Mesendoderm (in vitro differentiated cells): Measurements from ENCODE around the gene USP13.

Experiments
- DNase-seq: peaks from one replicate; pipeline ENCODE4 v3.0.0; 2013
- H2AK5ac ChIP-seq: 2 replicates; pipeline ENCODE4 v1.6.1; 2013; ENCODE audit warnings: low read length, inconsistent platforms
- H2BK120ac ChIP-seq: 2 replicates; pipeline ENCODE4 v1.6.1; 2013; ENCODE audit warnings: low read depth, mild to moderate bottlenecking, low read length, moderate library complexity, mixed read lengths
- H2BK15ac ChIP-seq: replicated peaks from 2 replicates; pipeline ENCODE4 v1.6.1; 2013; ENCODE audit warnings: low read depth, mild to moderate bottlenecking, moderate library complexity
- H2BK5ac ChIP-seq: 2 replicates; pipeline ENCODE4 v1.6.1; 2013; ENCODE audit warnings: low read length, inconsistent platforms
- H3K18ac ChIP-seq: 2 replicates; pipeline ENCODE4 v1.6.1; 2013; ENCODE audit warnings: mild to moderate bottlenecking, low read length, mixed read lengths
- H3K23ac ChIP-seq: one replicate; pipeline ENCODE4 v1.6.1; 2013; ENCODE audit warnings: low read length
- H3K27ac ChIP-seq: 2 replicates; pipeline ENCODE4 v1.5.1; 2013; ENCODE audit warnings: low read depth, mild to moderate bottlenecking, inconsistent platforms, low read length, moderate library complexity
- H3K27me3 ChIP-seq: 2 replicates; pipeline ENCODE4 v1.6.1; 2013; ENCODE audit warnings: low read length, control low read depth, mild to moderate bottlenecking, inconsistent platforms; ENCODE audit not compliant: insufficient read depth, poor library complexity
- H3K36me3 ChIP-seq: 2 replicates; pipeline ENCODE4 v1.6.1; 2013; ENCODE audit warnings: low read length, inconsistent platforms; ENCODE audit not compliant: control insufficient read depth, insufficient read depth
- H3K4ac ChIP-seq: one replicate; pipeline ENCODE4 v1.6.1; 2013; ENCODE audit warnings: low read depth, mild to moderate bottlenecking, low read length, moderate library complexity
- H3K4me1 ChIP-seq: 2 replicates; pipeline ENCODE4 v1.6.1; 2013; ENCODE audit warnings: low read depth, low read length, inconsistent platforms; ENCODE audit not compliant: control insufficient read depth
- H3K4me2 ChIP-seq: 2 replicates; pipeline ENCODE4 v1.6.1; 2013; ENCODE audit warnings: low read length
- H3K4me3 ChIP-seq: 2 replicates; pipeline ENCODE4 v1.5.1; 2013; ENCODE audit warnings: mild to moderate bottlenecking, low read length
- H3K56ac ChIP-seq: one replicate; pipeline ENCODE4 v1.6.1; 2013; ENCODE audit warnings: low read length
- H3K79me1 ChIP-seq: 2 replicates; pipeline ENCODE4 v1.6.1; 2013; ENCODE audit warnings: low read length, inconsistent platforms
- H3K79me2 ChIP-seq: 2 replicates; pipeline ENCODE4 v1.6.1; 2013; ENCODE audit warnings: mild to moderate bottlenecking, low read length; ENCODE audit not compliant: control insufficient read depth, insufficient read depth
- H3K9ac ChIP-seq: 2 replicates; pipeline ENCODE4 v1.6.1; 2013; ENCODE audit warnings: low read length, inconsistent platforms
- H4K5ac ChIP-seq: one replicate; pipeline ENCODE4 v1.6.1; 2013; ENCODE audit warnings: low read length
- H4K8ac ChIP-seq: one replicate; pipeline ENCODE4 v1.6.1; 2013; ENCODE audit warnings: low read depth, mild to moderate bottlenecking, control low read depth, low read length, moderate library complexity
- WGBS: extraction: QIAGEN DNeasy Blood & Tissue Kit; methylation state at CpG from one replicate; pipeline ENCODE4 v1.1.7; 2013; ENCODE audit warnings: low lambda C conversion rate, missing lambda C conversion rate; ENCODE audit not compliant: insufficient coverage; ENCODE audit errors: extremely low coverage; 5-methylcytosine and 5-hydroxymethylcytosine counted together

The USP13 gene

GRCh38 chr3:179694731-179695130 is 41.9 kb downstream of the USP13 start:
- H3K36me3 ChIP-seq, result no peaks in the 10 kb centered on the region
- H3K18ac ChIP-seq, result no peak overlapping the region
- no peak overlapping the region for H2AK5ac ChIP-seq
- no peak overlapping the region for H2BK120ac ChIP-seq
- no peaks in the 10 kb centered on the region for H3K4me1 ChIP-seq
- H4K5ac ChIP-seq, result no peak overlapping the region
- no peaks in the 10 kb centered on the region for H3K79me1 ChIP-seq
- no peak overlapping the region for H3K4me3 ChIP-seq
- no peak overlapping the region for H3K56ac ChIP-seq
- H3K27ac ChIP-seq, result no peak overlapping the region
- WGBS, result no CpG with 5 or more reads among the region's 6 CpGs
- DNase-seq, result no peak
- H2BK15ac ChIP-seq, result no peak overlapping the region
- H3K4me2 ChIP-seq, result no peak overlapping the region
- no peak overlapping the region for H3K4ac ChIP-seq
- H4K8ac ChIP-seq, result no peak overlapping the region
- H3K9ac ChIP-seq, result no peak overlapping the region
- H3K27me3 ChIP-seq, result no peaks in the 10 kb centered on the region
- H3K23ac ChIP-seq, result no peak overlapping the region
- no peak overlapping the region for H2BK5ac ChIP-seq
- no peaks in the 10 kb centered on the region for H3K79me2 ChIP-seq

DNA sequence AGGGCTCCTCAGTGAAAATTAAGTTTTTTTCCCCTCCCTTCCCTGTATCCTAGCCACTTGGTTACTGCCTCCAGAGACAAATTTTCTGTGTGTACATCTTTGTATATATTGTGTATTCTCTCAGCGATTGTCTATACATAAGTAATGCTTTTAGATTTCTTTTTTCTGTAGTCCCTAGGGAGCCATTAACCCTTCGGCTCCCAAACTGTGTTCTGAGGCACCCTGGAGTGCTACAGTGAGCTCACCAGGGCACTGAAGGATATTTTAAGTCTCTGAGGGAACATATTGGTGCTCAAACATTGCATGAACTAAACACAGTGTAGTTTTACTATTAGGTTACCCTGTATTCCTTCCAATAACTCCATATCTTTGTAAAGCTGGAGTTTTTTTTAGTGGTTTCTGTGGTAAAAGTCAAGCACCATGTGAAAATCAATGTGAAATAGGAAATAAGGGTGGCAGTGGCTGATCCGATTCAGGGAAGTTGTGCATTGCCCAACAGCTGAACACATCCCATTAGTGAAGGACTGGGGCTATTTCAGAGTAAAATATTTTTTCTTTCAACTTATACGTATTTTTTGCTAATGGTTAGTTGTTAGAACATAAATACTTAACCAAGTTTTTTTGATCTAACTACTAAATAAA is 43.0 kb downstream of the USP13 start:
- Histone ChIP-seq H2BK5ac (no peak overlapping the region), H3K27ac (no peak overlapping the region), H3K4me3 (no peak overlapping the region), H3K4ac (no peak overlapping the region), H3K79me1 (no peaks in the 10 kb centered on the region), H3K4me2 (no peak overlapping the region), H2BK120ac (no peak overlapping the region), H3K23ac (no peak overlapping the region), H3K4me1 (no peaks in the 10 kb centered on the region), H3K18ac (no peak overlapping the region), H3K9ac (no peak overlapping the region), H3K36me3 (no peaks in the 10 kb centered on the region), H3K56ac (no peak overlapping the region), H2AK5ac (no peak overlapping the region), H2BK15ac (no peak overlapping the region), H4K5ac (no peak overlapping the region), H4K8ac (no peak overlapping the region), H3K79me2 (no peaks in the 10 kb centered on the region), H3K27me3 (no peaks in the 10 kb centered on the region)
- WGBS, result no CpG with 5 or more reads among the region's 4 CpGs
- DNase-seq, result no peak

- H3K18ac ChIP-seq, result no peak overlapping the region
- no peaks in the 10 kb centered on the region for H3K4me1 ChIP-seq
- H3K23ac ChIP-seq, result no peak overlapping the region
- no peaks in the 10 kb centered on the region for H3K79me1 ChIP-seq
- H3K27ac ChIP-seq, result no peak overlapping the region
- no peaks in the 10 kb centered on the region for H3K36me3 ChIP-seq
- no CpG with 5 or more reads among the region's 2 CpGs for WGBS
- H3K79me2 ChIP-seq, result no peaks in the 10 kb centered on the region
- no peak overlapping the region for H2BK120ac ChIP-seq
- no peaks in the 10 kb centered on the region for H3K27me3 ChIP-seq
- H2BK5ac ChIP-seq, result no peak overlapping the region
- H3K4me3 ChIP-seq, result no peak overlapping the region
- DNase-seq, result no peak
- H4K8ac ChIP-seq, result no peak overlapping the region
- no peak overlapping the region for H3K4me2 ChIP-seq
- H3K56ac ChIP-seq, result no peak overlapping the region
- no peak overlapping the region for H4K5ac ChIP-seq
- H2BK15ac ChIP-seq, result no peak overlapping the region
- H3K9ac ChIP-seq, result no peak overlapping the region
- no peak overlapping the region for H3K4ac ChIP-seq
- H2AK5ac ChIP-seq, result no peak overlapping the region
These were observed 45.0 kb downstream of the USP13 start for GRCh38 chr3:179697736-179698332.

DNA sequence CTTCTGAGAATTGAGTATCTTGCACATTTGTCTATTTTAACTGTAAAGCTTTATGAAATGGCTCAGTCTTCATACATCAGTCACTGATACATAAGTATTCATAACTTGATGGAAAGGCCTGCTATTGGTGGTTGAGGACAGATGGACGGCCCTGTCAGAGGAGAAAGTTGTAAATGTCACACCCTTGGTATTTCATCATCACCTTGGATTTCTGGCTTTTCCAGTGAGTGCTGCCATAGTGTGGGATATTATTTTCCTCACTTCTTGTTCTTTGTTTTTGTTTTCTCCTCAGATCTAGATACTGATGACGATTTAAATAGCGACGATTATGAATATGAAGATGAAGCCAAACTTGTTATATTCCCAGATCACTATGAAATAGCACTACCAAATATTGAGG is 47.9 kb downstream of the USP13 start:
- no peaks in the 10 kb centered on the region for H3K79me2 ChIP-seq
- no peak overlapping the region for H3K23ac ChIP-seq
- H2BK15ac ChIP-seq, result no peak overlapping the region
- H3K9ac ChIP-seq, result no peak overlapping the region
- H4K8ac ChIP-seq, result no peak overlapping the region
- no peak overlapping the region for H2AK5ac ChIP-seq
- DNase-seq, result no peak
- no peak overlapping the region for H3K56ac ChIP-seq
- H3K4ac ChIP-seq, result no peak overlapping the region
- H2BK120ac ChIP-seq, result no peak overlapping the region
- H2BK5ac ChIP-seq, result no peak overlapping the region
- H3K18ac ChIP-seq, result no peak overlapping the region
- no peak overlapping the region for H3K4me3 ChIP-seq
- no peak overlapping the region for H4K5ac ChIP-seq
- H3K27ac ChIP-seq, result no peak overlapping the region
- H3K4me2 ChIP-seq, result no peak overlapping the region
- no CpG with 5 or more reads among the region's 4 CpGs for WGBS
- no peaks in the 10 kb centered on the region for H3K36me3 ChIP-seq
- no peaks in the 10 kb centered on the region for H3K4me1 ChIP-seq
- H3K27me3 ChIP-seq, result no peaks in the 10 kb centered on the region
- H3K79me1 ChIP-seq, result peaks cover 2% of the 10 kb centered on the region

DNA sequence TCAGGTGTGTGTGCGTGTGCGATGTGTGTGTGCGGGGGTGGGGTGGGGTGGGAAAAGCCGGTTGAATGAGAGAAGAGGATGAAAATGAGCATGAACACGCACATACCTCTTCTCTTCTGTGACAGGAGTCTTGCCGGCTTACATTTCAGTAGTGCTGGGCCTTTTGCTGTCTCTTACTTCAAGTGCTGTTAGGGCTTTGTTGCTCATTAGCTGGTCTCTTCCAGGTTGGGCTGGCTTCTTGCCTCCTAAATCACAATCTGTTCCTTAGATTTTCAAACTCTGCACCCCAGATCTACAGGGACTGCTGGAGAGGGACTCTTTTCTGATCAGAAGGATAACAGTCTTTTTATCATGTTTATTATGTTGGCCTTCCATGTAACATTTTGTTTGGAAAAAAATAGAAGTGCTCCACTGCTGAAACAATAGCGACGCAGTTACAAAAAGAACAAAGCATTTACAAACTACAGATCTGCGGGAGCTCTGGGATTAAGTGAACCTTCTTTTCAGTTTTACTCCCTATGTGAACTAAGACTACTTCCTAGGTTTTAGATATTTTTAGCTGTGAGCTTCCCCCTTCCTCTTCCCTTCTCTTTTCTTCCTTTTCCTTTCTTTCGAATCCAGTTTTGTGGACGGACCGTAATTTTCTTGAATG is 48.5 kb downstream of the USP13 start:
- no peak overlapping the region for H3K27ac ChIP-seq
- H3K4me3 ChIP-seq, result no peak overlapping the region
- no peak overlapping the region for H3K23ac ChIP-seq
- no peak overlapping the region for H3K9ac ChIP-seq
- no CpG with 5 or more reads among the region's 12 CpGs for WGBS
- no peak overlapping the region for H3K56ac ChIP-seq
- peaks cover 2% of the 10 kb centered on the region for H3K79me1 ChIP-seq
- no peak overlapping the region for H2AK5ac ChIP-seq
- no peaks in the 10 kb centered on the region for H3K27me3 ChIP-seq
- no peak overlapping the region for H3K4ac ChIP-seq
- no peaks in the 10 kb centered on the region for H3K4me1 ChIP-seq
- H4K5ac ChIP-seq, result no peak overlapping the region
- H2BK5ac ChIP-seq, result no peak overlapping the region
- H2BK120ac ChIP-seq, result no peak overlapping the region
- DNase-seq, result no peak
- H4K8ac ChIP-seq, result no peak overlapping the region
- no peaks in the 10 kb centered on the region for H3K79me2 ChIP-seq
- no peak overlapping the region for H2BK15ac ChIP-seq
- no peak overlapping the region for H3K4me2 ChIP-seq
- no peaks in the 10 kb centered on the region for H3K36me3 ChIP-seq
- H3K18ac ChIP-seq, result no peak overlapping the region
